BE2C (cell line): Measurements from ENCODE around the gene PDPN.

ENCODE experiments used
- DNase-seq: peaks from one replicate; pipeline ENCODE4 v3.0.0-alpha.2; 2020
- H3K27me3 ChIP-seq: fragments of 250-450 bp; sonication (Bioruptor Pico); 2 replicates; pipeline ENCODE4 v1.5.1; 2020; ENCODE audit warnings: mild to moderate bottlenecking
- H3K36me3 ChIP-seq: fragments of 250-450 bp; sonication (Bioruptor Pico); 2 replicates; pipeline ENCODE4 v1.5.1; 2020; ENCODE audit warnings: mild to moderate bottlenecking
- H3K4me1 ChIP-seq: fragments of 250-450 bp; sonication (Bioruptor Pico); 2 replicates; pipeline ENCODE4 v1.5.1; 2020
- H3K4me3 ChIP-seq: 2 replicates; pipeline ENCODE4 v1.5.1; 2011; ENCODE audit warnings: low read depth, low read length
- H3K9me3 ChIP-seq: fragments of 250-450 bp; sonication (Bioruptor Pico); 2 replicates; pipeline ENCODE4 v1.5.1; 2020
- TF ChIP-seq, protein P1 (sequence below): IDR thresholded peaks from 2 replicates; pipeline ENCODE4 v1.5.1; 2012; ENCODE audit warnings: mild to moderate bottlenecking, low read depth, low read length

PDPN gene

DNA sequence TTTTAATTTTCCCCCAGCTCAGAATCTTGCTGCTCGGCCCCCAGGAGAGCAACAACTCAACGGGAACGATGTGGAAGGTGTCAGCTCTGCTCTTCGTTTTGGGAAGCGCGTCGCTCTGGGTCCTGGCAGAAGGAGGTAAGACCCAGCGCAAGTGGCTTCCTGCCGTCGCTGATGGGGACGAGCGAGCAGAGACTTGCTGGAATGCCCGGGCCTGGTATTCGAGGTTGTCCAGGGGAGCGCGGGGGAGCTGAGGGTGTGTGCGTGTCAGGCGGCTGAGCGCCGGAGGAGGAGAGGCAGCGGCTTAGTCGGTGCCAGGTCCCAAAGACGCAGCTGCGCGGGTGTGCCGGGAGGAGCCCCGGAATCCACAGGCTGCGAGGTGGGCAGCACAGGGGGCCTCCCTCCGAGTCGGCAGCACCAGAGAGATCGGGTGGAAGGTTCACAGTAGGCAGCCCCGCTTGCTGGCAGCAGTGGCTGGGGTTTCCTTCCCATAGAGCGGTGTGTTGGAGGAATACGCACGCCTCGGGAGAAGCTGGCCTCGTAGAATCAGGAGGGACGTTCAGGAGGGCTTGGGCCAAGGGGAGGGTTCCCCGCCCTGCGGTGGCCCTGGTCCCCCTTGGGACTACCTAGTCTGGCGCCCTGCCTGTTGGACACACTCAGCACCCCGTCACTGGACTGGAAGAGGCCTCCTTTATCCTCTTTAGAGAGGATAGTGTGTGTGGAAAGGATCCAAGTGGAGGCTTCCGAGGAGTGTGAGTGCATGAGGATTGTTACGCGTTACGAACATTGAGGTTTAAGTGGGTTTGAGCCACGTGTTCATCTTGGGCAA is 547 bp downstream of the PDPN start:
- Histone ChIP-seq H3K4me3 (no peak overlapping the region), H3K9me3 (no peaks in the 10 kb centered on the region), H3K36me3 (no peaks in the 10 kb centered on the region), H3K27me3 (no peaks in the 10 kb centered on the region), H3K4me1 (no peaks in the 10 kb centered on the region)
- no peak for DNase-seq
- TF ChIP-seq, protein P1, sequence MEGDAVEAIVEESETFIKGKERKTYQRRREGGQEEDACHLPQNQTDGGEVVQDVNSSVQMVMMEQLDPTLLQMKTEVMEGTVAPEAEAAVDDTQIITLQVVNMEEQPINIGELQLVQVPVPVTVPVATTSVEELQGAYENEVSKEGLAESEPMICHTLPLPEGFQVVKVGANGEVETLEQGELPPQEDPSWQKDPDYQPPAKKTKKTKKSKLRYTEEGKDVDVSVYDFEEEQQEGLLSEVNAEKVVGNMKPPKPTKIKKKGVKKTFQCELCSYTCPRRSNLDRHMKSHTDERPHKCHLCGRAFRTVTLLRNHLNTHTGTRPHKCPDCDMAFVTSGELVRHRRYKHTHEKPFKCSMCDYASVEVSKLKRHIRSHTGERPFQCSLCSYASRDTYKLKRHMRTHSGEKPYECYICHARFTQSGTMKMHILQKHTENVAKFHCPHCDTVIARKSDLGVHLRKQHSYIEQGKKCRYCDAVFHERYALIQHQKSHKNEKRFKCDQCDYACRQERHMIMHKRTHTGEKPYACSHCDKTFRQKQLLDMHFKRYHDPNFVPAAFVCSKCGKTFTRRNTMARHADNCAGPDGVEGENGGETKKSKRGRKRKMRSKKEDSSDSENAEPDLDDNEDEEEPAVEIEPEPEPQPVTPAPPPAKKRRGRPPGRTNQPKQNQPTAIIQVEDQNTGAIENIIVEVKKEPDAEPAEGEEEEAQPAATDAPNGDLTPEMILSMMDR = no peak

DNA sequence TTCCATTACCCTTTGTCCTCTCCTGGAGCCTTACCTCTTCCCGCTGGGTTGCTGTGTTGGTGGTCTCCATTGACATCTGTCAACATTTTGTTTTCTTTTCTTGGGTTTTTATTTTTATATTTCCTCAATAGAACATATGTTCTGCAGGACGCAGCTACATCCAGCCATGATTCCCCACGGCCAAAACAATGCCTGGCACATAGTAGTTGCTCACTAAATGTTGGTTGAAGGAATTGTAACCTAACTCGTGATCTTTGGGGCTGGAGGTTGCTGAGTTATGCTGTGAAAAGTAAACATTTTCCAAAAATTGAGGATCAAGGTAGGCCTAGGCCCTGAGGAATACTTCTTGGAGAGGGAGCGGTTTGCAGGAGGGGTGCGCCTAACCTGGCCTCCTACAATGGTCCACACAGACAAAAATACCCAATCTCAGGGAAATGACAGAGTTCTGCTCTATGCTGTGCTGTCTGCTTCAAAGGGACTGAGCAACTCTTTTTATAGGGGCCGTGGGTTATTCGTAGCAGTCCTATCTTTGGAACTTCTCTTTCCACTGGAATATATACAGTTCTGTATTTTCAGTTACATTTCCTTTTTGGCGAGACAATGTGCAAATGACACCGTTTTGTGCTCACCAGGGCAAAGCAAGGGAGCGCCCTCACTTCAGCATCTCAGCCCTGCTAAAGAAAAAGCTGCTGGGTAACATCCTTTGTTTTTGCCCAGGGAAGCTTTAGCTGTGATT is 1.4 kb downstream of the PDPN start:
- Histone ChIP-seq H3K27me3 (no peaks in the 10 kb centered on the region), H3K9me3 (no peaks in the 10 kb centered on the region), H3K4me1 (no peaks in the 10 kb centered on the region), H3K36me3 (no peaks in the 10 kb centered on the region), H3K4me3 (no peak overlapping the region)
- no peak for DNase-seq
- TF ChIP-seq, protein P1 = no peak

DNA sequence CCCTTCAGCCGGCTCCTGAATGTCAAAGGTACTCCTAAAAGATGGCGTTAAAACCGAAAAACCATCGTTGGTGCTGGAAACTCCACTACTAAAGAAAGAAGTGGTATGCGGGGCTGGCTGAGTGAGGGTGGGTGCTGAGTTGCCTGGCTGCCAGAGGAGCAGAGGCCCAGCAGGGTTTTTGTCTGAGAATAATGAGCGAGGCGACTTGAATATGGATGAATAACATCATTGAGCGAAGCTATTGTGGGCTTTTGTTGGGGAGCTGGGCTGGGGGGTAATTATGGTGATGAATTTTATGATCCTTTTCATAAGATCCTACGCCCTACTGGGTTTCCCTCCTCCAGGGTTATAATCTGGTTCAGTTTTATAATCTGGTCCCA is 2.0 kb downstream of the PDPN start:
- Histone ChIP-seq H3K27me3 (no peaks in the 10 kb centered on the region), H3K9me3 (no peaks in the 10 kb centered on the region), H3K36me3 (no peaks in the 10 kb centered on the region), H3K4me3 (no peak overlapping the region), H3K4me1 (no peaks in the 10 kb centered on the region)
- no peak for DNase-seq
- TF ChIP-seq, protein P1 = no peak

DNA sequence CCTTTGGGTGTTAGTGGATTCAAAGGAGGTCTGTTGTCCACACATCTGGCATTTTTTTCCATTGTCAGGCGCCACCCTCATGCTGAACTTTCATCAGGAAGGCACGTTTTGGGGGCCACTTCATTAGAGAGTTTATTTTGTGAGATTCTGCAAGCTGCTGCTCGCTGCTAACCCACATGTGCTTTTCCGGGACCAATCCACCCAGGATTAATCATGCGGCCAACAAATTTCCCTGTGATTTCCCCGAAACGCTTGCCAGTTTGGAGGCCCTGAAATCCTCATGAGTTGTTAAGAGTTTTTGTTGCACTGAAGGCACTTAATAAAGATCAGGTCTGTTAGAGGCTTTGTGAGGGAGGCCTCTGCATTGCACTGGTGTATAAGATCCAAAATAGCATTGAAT is 2.4 kb downstream of the PDPN start:
- Histone ChIP-seq H3K36me3 (no peaks in the 10 kb centered on the region), H3K4me1 (no peaks in the 10 kb centered on the region), H3K27me3 (no peaks in the 10 kb centered on the region), H3K4me3 (no peak overlapping the region), H3K9me3 (no peaks in the 10 kb centered on the region)
- TF ChIP-seq, protein P1 = no peak
- no peak for DNase-seq

DNA sequence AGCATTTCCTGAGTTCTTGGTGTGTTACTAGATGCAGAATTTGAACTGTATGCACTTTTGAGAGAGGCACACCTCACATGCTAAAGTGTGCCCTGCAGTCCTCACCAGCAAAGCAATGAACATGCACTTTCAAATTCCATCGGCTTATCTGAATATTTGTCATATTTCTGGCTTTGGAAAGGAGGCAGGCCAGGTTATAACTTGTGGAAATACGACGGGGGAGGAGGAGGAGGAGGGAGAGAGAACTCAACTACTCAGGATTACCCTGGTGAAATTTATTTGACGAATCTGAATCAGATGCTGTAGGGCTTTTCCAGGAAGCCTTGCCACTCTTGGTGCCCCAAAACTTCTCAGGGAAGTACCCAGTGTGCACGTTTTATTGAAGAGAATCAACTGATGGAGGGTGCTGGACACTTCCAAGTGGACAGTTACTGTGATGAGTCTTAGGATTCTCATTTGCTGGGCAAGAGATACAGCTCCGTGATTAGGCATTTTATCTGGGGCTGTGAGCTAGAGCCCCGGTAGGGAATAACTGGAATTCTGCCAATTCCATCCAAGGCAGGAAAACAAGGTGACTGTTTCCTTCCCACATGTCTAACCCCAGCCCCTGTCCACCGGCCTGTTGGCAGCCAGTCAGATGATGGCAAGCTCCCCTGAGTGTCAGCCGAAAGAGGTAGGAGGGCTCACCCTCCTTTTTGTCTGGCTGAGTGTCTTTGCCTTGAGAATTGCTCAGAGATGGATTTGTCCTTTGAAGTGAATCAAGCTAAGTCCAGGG is 3.8 kb downstream of the PDPN start:
- no peak for DNase-seq
- no peaks in the 10 kb centered on the region for H3K36me3 ChIP-seq
- H3K4me1 ChIP-seq = no peaks in the 10 kb centered on the region
- TF ChIP-seq, protein P1 = no peak
- H3K4me3 ChIP-seq = no peak overlapping the region
- no peaks in the 10 kb centered on the region for H3K9me3 ChIP-seq
- no peaks in the 10 kb centered on the region for H3K27me3 ChIP-seq
